ENCODE measurements around the gene HSD17B3.

HSD17B3 gene

DNA sequence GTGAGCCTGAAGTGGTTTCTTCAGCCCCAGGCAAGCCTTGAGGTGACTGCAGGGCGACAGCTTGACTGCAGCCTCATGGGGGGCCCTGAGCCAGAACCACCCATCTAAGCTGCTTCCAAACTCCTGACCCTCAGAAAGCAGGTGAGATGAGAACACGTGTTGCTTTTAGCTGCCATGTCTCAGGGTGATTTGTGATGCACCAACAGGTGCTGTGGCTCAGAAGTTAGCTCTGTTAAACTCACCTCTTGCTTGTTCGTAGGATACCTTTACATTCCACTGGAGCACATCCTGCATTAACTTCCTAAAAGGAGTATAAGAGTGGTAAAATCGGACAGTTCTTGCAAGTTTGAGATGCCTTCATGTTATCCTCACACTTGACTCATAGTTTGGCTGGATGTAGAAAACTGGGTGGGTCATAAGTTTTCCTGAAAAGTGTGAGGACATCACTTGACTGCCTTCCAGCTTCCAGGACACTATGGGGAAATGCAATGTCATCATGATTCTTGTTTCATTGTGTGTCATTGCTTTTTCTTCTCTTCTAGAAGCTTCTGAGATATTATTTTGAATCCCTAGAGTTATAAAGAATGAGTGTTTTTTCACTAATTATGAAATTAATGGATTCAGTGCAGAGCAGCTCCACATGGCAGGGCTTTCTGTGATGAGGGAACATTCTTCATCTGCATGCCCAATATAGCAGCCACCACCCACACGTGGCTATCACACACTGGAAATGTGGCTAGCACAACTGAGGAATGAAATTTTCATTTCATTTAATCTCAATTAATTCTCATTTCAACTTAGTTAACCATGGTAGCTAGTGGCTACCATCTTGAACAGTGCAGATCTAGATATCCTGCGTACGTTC lies 92.3 kb downstream of the HSD17B3 start:
- TF ChIP-seq CTCF (IDR thresholded peaks at IDR 0.05; ENCODE audit: insufficient read depth, low read length, poor library complexity, severe bottlenecking): no peak
- DNase-seq (ENCODE audit: extremely low read depth, insufficient read length): no peak
- Histone ChIP-seq H3K4me3 (replicated peaks; ENCODE audit: low read depth, low read length) (no peak overlapping the region), H3K36me3 (ENCODE audit: control insufficient read depth, insufficient read depth, low read length) (no peaks in the 10 kb centered on the region), H3K27me3 (replicated peaks; ENCODE audit: control insufficient read depth, insufficient read depth, low read length) (peaks cover 2% of the 10 kb centered on the region; the same call in 1 of the 2 replicates)

GRCh38 chr9:96206156-96206751 lies 95.7 kb downstream of the HSD17B3 start:
- TF ChIP-seq CTCF (IDR thresholded peaks at IDR 0.05; ENCODE audit: insufficient read depth, low read length, poor library complexity, severe bottlenecking): no peak
- Histone ChIP-seq H3K27me3 (replicated peaks; ENCODE audit: control insufficient read depth, insufficient read depth, low read length) (peaks cover 2% of the 10 kb centered on the region), H3K4me3 (replicated peaks; ENCODE audit: low read depth, low read length) (no peak overlapping the region), H3K36me3 (ENCODE audit: control insufficient read depth, insufficient read depth, low read length) (no peaks in the 10 kb centered on the region)
- no peak for DNase-seq (ENCODE audit: extremely low read depth, insufficient read length)

DNA sequence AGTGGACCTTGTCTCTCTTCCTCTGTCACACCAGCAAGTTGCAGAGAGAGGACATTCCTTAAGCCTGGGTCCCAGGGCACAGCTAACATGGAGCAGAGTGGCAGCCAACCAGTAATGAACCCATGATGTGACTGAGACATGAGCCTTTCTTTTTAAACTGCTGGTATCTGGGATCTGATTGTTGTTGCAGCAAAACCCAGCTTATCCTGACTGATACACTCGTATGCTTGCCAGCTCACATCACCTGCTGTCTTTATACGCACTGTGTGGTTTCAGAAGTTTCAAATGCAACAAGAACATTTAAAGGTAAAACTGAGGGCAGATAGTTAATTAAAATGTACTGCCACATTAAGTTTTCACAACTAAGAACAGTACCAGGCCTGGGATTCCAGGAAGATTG lies 97.1 kb downstream of the HSD17B3 start:
- no peak for DNase-seq (ENCODE audit: extremely low read depth, insufficient read length)
- no peak for TF ChIP-seq CTCF (IDR thresholded peaks at IDR 0.05; ENCODE audit: insufficient read depth, low read length, poor library complexity, severe bottlenecking)
- no peaks in the 10 kb centered on the region for H3K36me3 ChIP-seq (ENCODE audit: control insufficient read depth, insufficient read depth, low read length)
- no peak overlapping the region for H3K4me3 ChIP-seq (replicated peaks; ENCODE audit: low read depth, low read length)
- H3K27me3 ChIP-seq (replicated peaks; ENCODE audit: control insufficient read depth, insufficient read depth, low read length): no peaks in the 10 kb centered on the region; the same call in none of the 2 replicates

DNA sequence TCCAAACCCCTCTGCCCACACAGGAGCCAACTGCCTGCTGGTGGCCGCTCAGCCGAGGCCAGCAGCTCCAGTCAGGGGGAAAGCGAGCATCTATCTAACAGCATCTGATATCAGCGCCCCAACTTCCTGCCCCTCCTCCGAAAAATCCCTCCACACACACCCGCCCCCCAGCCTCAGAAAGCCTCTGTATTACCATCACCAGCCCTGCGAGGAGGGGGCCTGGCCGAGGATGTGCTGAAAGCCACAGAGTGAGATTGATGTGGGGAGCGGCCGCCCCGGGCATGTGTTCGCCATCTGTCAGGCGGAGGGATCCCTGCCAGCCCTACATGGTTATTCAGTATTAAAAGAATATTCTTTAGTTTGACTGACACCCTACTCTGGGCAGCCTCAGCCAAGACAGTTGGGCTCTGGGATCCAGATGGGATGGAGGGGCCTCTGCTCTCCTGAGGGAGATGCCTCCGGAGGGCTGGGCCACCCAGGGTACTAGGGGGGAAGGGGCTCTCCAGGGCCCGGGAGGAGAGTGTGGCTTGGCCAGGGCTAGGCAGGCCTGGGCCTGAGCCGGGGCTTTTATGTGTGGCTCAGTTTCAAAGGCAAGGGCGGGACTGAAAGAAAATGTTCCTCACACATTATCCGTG lies 98.0 kb downstream of the HSD17B3 start:
- no peak overlapping the region for H3K4me3 ChIP-seq (replicated peaks; ENCODE audit: low read depth, low read length)
- no peaks in the 10 kb centered on the region; the same call in 1 of the 2 replicates for H3K27me3 ChIP-seq (replicated peaks; ENCODE audit: control insufficient read depth, insufficient read depth, low read length)
- TF ChIP-seq CTCF (IDR thresholded peaks at IDR 0.05; ENCODE audit: insufficient read depth, low read length, poor library complexity, severe bottlenecking): no peak
- no peaks in the 10 kb centered on the region for H3K36me3 ChIP-seq (ENCODE audit: control insufficient read depth, insufficient read depth, low read length)
- no peak for DNase-seq (ENCODE audit: extremely low read depth, insufficient read length)

GRCh38 chr9:96202971-96203780 lies 98.8 kb downstream of the HSD17B3 start:
- DNase-seq (ENCODE audit: extremely low read depth, insufficient read length): no peak
- H3K27me3 ChIP-seq (replicated peaks; ENCODE audit: control insufficient read depth, insufficient read depth, low read length): no peaks in the 10 kb centered on the region; the same call in 1 of the 2 replicates

More at GRCh38 chr9:96202971-96203780, 98.8 kb downstream of the HSD17B3 start:
- TF ChIP-seq CTCF (IDR thresholded peaks at IDR 0.05; ENCODE audit: insufficient read depth, low read length, poor library complexity, severe bottlenecking): no peak
- no peaks in the 10 kb centered on the region for H3K36me3 ChIP-seq (ENCODE audit: control insufficient read depth, insufficient read depth, low read length)
- no peak overlapping the region for H3K4me3 ChIP-seq (replicated peaks; ENCODE audit: low read depth, low read length)

Data from GM06990 (cell line).